Loucy (cell line): ENCODE data around the gene KLF3.

Experiments used
- H2AFZ ChIP-seq: fragments of 200-600 bp; sonication (generic); 2 replicates; pipeline ENCODE4 v1.6.0; 2016; ENCODE audit warnings: antibody characterized with exemption, mild to moderate bottlenecking, low read length, moderate library complexity
- H3F3A ChIP-seq: fragments of 200-600 bp; 2 replicates; pipeline ENCODE4 v1.6.0; 2016; ENCODE audit warnings: antibody characterized with exemption, low read depth, mild to moderate bottlenecking
- H3K27me3 ChIP-seq: fragments of 200-600 bp; sonication (generic); 2 replicates; pipeline ENCODE4 v1.6.1; 2014; ENCODE audit warnings: low read length, mild to moderate bottlenecking; ENCODE audit not compliant: insufficient read depth, poor library complexity, severe bottlenecking
- H3K36me3 ChIP-seq: fragments of 200-600 bp; sonication (generic); 2 replicates; pipeline ENCODE4 v1.6.1; 2016; ENCODE audit warnings: low read length; ENCODE audit not compliant: insufficient read depth
- H3K4me1 ChIP-seq: fragments of 200-600 bp; sonication (generic); 2 replicates; pipeline ENCODE4 v1.5.1; 2014; ENCODE audit warnings: low read length, mild to moderate bottlenecking; ENCODE audit not compliant: insufficient read depth, poor library complexity, severe bottlenecking
- H3K4me2 ChIP-seq: fragments of 200-600 bp; sonication (generic); 2 replicates; pipeline ENCODE4 v1.6.0; 2014; ENCODE audit warnings: antibody characterized with exemption, low read length, low read depth, mild to moderate bottlenecking; ENCODE audit not compliant: poor library complexity, severe bottlenecking
- H3K4me3 ChIP-seq: fragments of 200-600 bp; sonication (generic); 2 replicates; pipeline ENCODE4 v1.5.1; 2014; ENCODE audit warnings: low read length, mild to moderate bottlenecking, mixed read lengths; ENCODE audit not compliant: poor library complexity, severe bottlenecking
- H3K79me2 ChIP-seq: fragments of 200-600 bp; sonication (generic); 2 replicates; pipeline ENCODE4 v1.6.1; 2014; ENCODE audit warnings: low read length; ENCODE audit not compliant: insufficient read depth
- H3K9ac ChIP-seq: fragments of 200-600 bp; sonication (generic); 2 replicates; pipeline ENCODE4 v1.6.0; 2014; ENCODE audit warnings: mild to moderate bottlenecking, low read depth, low read length, moderate library complexity; ENCODE audit not compliant: poor library complexity, severe bottlenecking
- H3K9me2 ChIP-seq: fragments of 200-600 bp; sonication (generic); replicated peaks from 2 replicates; pipeline ENCODE4 v1.6.1; 2016; ENCODE audit warnings: low read depth, low read length, mixed read lengths
- H3K9me3 ChIP-seq: fragments of 200-600 bp; sonication (generic); 2 replicates; pipeline ENCODE4 v1.6.1; 2014; ENCODE audit warnings: mild to moderate bottlenecking, antibody characterized with exemption, low read length, low read depth; ENCODE audit not compliant: insufficient read depth
- H4K20me1 ChIP-seq: fragments of 200-600 bp; sonication (generic); 2 replicates; pipeline ENCODE4 v1.6.0; 2014; ENCODE audit warnings: antibody characterized with exemption, low read length, mild to moderate bottlenecking; ENCODE audit not compliant: insufficient read depth, poor library complexity, severe bottlenecking
- EZH2phosphoT487 ChIP-seq: fragments of 200-600 bp; IDR thresholded peaks from 2 replicates; pipeline ENCODE4 v1.6.1; 2018; ENCODE audit warnings: antibody characterized with exemption, mild to moderate bottlenecking, moderate library complexity, borderline replicate concordance
- TF ChIP-seq, protein P1 (sequence below): fragments of 200-600 bp; sonication (generic); conservative IDR thresholded peaks from 2 replicates; pipeline ENCODE4 v1.5.1; 2014; ENCODE audit warnings: mild to moderate bottlenecking, antibody characterized with exemption, low read length

Gene KLF3

GRCh38 chr4:38618505-38618904, 45.5 kb upstream of the KLF3 start:
- Histone ChIP-seq H3K27me3 (no peaks in the 10 kb centered on the region), H3K79me2 (no peaks in the 10 kb centered on the region), H3F3A (no peaks in the 10 kb centered on the region), H3K4me1 (no peaks in the 10 kb centered on the region), H3K9me3 (no peaks in the 10 kb centered on the region), H2AFZ (no peak overlapping the region), H3K36me3 (no peaks in the 10 kb centered on the region), H4K20me1 (no peaks in the 10 kb centered on the region), H3K9ac (no peak overlapping the region), H3K4me2 (no peak overlapping the region), H3K4me3 (no peak overlapping the region), H3K9me2 (no peaks in the 10 kb centered on the region)
- TF ChIP-seq, protein P1, sequence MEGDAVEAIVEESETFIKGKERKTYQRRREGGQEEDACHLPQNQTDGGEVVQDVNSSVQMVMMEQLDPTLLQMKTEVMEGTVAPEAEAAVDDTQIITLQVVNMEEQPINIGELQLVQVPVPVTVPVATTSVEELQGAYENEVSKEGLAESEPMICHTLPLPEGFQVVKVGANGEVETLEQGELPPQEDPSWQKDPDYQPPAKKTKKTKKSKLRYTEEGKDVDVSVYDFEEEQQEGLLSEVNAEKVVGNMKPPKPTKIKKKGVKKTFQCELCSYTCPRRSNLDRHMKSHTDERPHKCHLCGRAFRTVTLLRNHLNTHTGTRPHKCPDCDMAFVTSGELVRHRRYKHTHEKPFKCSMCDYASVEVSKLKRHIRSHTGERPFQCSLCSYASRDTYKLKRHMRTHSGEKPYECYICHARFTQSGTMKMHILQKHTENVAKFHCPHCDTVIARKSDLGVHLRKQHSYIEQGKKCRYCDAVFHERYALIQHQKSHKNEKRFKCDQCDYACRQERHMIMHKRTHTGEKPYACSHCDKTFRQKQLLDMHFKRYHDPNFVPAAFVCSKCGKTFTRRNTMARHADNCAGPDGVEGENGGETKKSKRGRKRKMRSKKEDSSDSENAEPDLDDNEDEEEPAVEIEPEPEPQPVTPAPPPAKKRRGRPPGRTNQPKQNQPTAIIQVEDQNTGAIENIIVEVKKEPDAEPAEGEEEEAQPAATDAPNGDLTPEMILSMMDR: no peak
- TF ChIP-seq EZH2phosphoT487: no peak

GRCh38 chr4:38619316-38619715, 44.7 kb upstream of the KLF3 start:
- Histone ChIP-seq H3K4me2 (no peak overlapping the region), H3K4me1 (no peaks in the 10 kb centered on the region), H3K9me2 (no peaks in the 10 kb centered on the region), H3K27me3 (no peaks in the 10 kb centered on the region), H3K9me3 (no peaks in the 10 kb centered on the region), H3K9ac (no peak overlapping the region), H3F3A (no peaks in the 10 kb centered on the region), H4K20me1 (no peaks in the 10 kb centered on the region), H2AFZ (no peak overlapping the region), H3K36me3 (no peaks in the 10 kb centered on the region), H3K79me2 (no peaks in the 10 kb centered on the region), H3K4me3 (no peak overlapping the region)
- TF ChIP-seq, protein P1: no peak
- no peak for TF ChIP-seq EZH2phosphoT487

DNA sequence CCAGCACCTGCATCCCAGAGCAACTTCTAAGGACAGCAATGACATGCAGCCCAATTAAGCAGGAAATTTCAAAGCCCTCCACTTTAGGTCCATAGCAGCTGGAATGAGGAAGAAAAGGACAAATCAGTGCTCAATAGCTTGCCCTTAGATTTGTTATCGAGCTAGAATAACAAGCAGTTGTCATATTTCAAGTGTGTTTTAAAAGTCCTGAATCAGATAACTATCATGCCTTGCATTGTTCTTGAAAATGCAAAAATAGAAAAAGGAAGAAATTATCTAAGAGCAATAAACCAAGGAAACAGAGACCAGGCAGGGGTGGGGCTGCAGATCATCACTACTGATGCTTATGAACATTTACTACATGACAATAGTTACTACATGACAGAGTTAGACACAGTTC, 43.9 kb upstream of the KLF3 start:
- Histone ChIP-seq H3K4me2 (no peak overlapping the region), H3K9ac (no peak overlapping the region), H3K4me1 (no peaks in the 10 kb centered on the region)

More for the DNA sequence above, 43.9 kb upstream of the KLF3 start:
- H3F3A ChIP-seq: no peaks in the 10 kb centered on the region
- H2AFZ ChIP-seq: no peak overlapping the region
- no peaks in the 10 kb centered on the region for H4K20me1 ChIP-seq
- no peak for TF ChIP-seq EZH2phosphoT487
- TF ChIP-seq, protein P1: no peak
- H3K9me3 ChIP-seq: no peaks in the 10 kb centered on the region
- H3K9me2 ChIP-seq: no peaks in the 10 kb centered on the region
- no peaks in the 10 kb centered on the region for H3K27me3 ChIP-seq
- H3K79me2 ChIP-seq: no peaks in the 10 kb centered on the region
- H3K4me3 ChIP-seq: no peak overlapping the region
- H3K36me3 ChIP-seq: no peaks in the 10 kb centered on the region
